Stimulated activated CD4-positive, alpha-beta T cell treated with anti-CD3 and anti-CD28 coated beads, Interleukin-15, amount 100 ng/mL, for 48 hours (primary cell): ENCODE results near the gene MUC5AC.
"Not testable (repeated sequence)": the region's sequence is repeated elsewhere in the genome, so short reads cannot be mapped to it uniquely, and the experiment has no call there.

Source experiments
- DNase-seq, 2 donors: peaks; one replicate each; pipeline ENCODE4 v3.0.0-alpha.2; 2020; ENCODE audit warnings: low read depth in 2 of 2

The MUC5AC gene

GRCh38 chr11:1234771-1235305 is 77.1 kb downstream of the MUC5AC start:
- no peak for DNase-seq

DNA sequence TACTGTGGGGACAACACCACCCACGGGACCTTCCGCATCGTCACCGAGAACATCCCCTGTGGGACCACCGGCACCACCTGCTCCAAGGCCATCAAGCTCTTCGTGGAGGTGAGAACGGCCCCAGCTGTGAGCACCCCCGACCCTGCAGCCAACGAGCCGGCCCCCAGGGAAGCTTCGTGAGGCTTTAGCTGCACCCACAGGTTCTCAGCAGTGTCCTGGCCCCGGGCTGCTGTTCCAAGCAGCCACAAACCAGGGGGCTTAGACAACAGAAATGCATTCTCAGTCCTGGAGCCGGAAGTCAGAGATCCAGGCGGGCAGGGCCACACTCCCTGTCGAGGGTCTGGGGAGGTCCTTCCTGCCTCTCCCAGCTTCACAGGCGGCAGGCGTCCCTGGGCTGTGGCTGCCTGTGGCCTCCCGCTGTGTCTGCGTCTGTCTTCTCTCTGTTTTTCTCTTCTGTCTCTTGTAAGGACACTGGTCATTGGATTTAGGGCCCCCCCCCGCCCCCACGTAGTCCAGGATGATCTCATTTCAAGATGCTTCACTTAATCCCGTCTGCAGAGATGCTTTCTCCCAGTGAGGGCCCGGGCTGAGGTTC is 77.7 kb downstream of the MUC5AC start:
- DNase-seq = no peak

GRCh38 chr11:1235901-1236315 is 78.2 kb downstream of the MUC5AC start:
- no peak for DNase-seq

DNA sequence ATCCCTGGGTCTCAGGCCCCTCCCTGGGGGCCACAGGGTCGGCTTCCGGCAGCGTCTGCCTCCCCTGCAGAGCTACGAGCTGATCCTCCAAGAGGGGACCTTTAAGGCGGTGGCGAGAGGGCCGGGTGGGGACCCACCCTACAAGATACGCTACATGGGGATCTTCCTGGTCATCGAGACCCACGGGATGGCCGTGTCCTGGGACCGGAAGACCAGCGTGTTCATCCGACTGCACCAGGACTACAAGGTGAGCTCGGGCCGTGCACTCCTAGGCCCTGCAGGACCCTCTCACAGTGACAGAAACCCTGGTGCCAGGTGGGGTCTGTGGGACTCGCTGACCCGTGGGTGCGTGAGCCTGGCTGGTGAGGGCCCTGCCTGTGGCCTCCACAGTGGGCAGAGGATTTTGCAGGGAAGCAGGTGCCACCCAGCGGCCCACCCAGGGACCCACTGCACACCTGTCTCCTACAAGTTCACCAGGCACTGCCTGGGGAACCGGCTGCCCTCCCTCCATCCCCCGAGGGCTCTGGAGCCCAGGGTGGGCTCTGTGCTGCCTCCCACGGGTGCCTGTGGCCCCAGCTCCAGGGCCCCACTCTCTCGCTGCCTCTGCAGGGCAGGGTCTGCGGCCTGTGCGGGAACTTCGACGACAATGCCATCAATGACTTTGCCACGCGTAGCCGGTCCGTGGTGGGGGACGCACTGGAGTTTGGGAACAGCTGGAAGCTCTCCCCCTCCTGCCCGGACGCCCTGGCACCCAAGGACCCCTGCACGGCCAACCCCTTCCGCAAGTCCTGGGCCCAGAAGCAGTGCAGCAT is 78.8 kb downstream of the MUC5AC start:
- no peak for DNase-seq

GRCh38 chr11:1237128-1237580 is 79.4 kb downstream of the MUC5AC start:
- DNase-seq = no peak

DNA sequence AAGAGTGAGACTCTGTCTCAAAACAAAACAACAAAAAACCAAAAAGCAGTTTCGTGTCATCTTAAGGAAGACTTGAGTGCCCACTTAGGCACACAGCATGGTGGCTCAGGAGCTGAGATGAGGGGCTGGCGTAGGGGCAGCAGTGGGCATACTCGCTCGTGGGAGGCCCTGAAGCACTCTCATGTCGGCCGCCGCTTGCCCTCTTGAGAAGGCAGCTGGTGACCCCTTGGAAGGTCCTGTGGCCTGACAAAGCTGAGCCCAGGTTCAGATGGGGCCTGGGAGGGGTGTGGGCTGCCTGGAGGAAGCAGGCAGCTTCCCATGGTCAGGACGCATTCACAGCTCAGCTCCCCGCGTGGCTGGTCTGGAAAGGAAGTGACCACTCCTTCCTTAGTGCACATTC is 80.1 kb downstream of the MUC5AC start:
- DNase-seq = no peak

GRCh38 chr11:1238767-1239595 is 81.2 kb downstream of the MUC5AC start:
- no peak for DNase-seq

- no peak for DNase-seq
These were observed 81.9 kb downstream of the MUC5AC start for GRCh38 chr11:1239596-1240205.

DNA sequence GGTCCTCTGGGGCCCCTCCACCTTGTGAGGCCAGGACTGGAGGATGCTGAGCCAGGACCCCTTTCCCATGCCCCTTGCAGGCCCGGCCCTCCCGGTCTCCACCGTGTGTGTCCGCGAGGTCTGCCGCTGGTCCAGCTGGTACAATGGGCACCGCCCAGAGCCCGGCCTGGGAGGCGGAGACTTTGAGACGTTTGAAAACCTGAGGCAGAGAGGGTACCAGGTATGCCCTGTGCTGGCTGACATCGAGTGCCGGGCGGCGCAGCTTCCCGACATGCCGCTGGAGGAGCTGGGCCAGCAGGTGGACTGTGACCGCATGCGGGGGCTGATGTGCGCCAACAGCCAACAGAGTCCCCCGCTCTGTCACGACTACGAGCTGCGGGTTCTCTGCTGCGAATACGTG is 83.0 kb downstream of the MUC5AC start:
- no peak for DNase-seq

GRCh38 chr11:1241706-1242105 is 84.0 kb downstream of the MUC5AC start:
- no peak for DNase-seq

DNA sequence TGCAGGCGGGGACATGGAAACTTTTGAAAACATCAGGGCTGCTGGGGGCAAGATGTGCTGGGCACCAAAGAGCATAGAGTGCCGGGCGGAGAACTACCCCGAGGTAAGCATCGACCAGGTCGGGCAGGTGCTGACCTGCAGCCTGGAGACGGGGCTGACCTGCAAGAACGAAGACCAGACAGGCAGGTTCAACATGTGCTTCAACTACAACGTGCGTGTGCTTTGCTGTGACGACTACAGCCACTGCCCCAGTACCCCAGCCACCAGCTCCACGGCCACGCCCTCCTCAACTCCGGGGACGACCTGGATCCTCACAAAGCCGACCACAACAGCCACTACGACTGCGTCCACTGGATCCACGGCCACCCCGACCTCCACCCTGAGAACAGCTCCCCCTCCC is 84.5 kb downstream of the MUC5AC start:
- no peak for DNase-seq

DNA sequence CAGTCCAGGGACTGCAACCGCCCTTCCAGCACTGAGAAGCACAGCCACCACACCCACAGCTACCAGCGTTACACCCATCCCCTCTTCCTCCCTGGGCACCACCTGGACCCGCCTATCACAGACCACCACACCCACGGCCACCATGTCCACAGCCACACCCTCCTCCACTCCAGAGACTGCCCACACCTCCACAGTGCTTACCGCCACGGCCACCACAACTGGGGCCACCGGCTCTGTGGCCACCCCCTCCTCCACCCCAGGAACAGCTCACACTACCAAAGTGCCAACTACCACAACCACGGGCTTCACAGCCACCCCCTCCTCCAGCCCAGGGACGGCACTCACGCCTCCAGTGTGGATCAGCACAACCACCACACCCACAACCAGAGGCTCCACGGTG is 85.0 kb downstream of the MUC5AC start:
- DNase-seq = not testable (repeated sequence)

DNA sequence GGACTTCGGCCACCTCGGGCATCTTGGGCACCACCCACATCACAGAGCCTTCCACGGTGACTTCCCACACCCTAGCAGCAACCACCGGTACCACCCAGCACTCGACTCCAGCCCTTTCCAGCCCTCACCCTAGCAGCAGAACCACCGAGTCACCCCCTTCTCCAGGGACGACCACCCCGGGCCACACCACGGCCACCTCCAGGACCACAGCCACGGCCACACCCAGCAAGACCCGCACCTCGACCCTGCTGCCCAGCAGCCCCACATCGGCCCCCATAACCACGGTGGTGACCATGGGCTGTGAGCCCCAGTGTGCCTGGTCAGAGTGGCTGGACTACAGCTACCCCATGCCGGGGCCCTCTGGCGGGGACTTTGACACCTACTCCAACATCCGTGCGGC is 85.8 kb downstream of the MUC5AC start:
- not testable (repeated sequence) for DNase-seq

- DNase-seq = not testable (repeated sequence)
These were observed 86.8 kb downstream of the MUC5AC start for GRCh38 chr11:1244557-1244956.

DNA sequence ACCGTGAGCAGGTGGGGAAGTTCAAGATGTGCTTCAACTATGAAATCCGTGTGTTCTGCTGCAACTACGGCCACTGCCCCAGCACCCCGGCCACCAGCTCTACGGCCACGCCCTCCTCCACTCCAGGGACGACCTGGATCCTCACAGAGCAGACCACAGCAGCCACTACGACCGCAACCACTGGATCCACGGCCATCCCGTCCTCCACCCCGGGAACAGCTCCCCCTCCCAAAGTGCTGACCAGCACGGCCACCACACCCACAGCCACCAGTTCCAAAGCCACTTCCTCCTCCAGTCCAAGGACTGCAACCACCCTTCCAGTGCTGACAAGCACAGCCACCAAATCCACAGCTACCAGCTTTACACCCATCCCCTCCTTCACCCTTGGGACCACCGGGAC is 88.0 kb downstream of the MUC5AC start:
- DNase-seq = not testable (repeated sequence)

GRCh38 chr11:1246301-1246700 is 88.5 kb downstream of the MUC5AC start:
- not testable (repeated sequence) for DNase-seq

DNA sequence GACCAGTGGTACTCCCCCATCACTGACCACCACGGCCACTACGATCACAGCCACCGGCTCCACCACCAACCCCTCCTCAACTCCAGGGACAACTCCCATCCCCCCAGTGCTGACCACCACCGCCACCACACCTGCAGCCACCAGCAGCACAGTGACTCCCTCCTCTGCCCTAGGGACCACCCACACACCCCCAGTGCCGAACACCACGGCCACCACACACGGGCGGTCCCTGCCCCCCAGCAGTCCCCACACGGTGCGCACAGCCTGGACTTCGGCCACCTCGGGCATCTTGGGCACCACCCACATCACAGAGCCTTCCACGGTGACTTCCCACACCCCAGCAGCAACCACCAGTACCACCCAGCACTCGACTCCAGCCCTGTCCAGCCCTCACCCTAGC is 89.3 kb downstream of the MUC5AC start:
- DNase-seq = not testable (repeated sequence)

DNA sequence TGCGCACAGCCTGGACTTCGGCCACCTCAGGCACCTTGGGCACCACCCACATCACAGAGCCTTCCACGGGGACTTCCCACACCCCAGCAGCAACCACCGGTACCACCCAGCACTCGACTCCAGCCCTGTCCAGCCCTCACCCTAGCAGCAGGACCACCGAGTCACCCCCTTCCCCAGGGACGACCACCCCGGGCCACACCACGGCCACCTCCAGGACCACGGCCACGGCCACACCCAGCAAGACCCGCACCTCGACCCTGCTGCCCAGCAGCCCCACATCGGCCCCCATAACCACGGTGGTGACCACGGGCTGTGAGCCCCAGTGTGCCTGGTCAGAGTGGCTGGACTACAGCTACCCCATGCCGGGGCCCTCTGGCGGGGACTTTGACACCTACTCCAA is 91.2 kb downstream of the MUC5AC start:
- not testable (repeated sequence) for DNase-seq

DNA sequence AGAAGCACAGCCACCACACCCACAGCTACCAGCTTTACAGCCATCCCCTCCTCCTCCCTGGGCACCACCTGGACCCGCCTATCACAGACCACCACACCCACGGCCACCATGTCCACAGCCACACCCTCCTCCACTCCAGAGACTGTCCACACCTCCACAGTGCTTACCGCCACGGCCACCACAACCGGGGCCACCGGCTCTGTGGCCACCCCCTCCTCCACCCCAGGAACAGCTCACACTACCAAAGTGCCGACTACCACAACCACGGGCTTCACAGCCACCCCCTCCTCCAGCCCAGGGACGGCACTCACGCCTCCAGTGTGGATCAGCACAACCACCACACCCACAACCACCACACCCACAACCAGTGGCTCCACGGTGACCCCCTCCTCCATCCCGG is 92.7 kb downstream of the MUC5AC start:
- not testable (repeated sequence) for DNase-seq
